SK-N-MC (cell line): ENCODE data around the gene GPC3.
"Not testable (repeated sequence)": the region's sequence is repeated elsewhere in the genome, so short reads cannot be mapped to it uniquely, and the experiment has no call there.

Experiments used
- DNase-seq: peaks from one replicate; pipeline ENCODE4 v3.0.0-alpha.2; 2011; ENCODE audit warnings: low read depth, low spot score
- H3K27ac ChIP-seq: fragments of 200-600 bp; sonication (generic); 2 replicates; pipeline ENCODE4 v1.5.1; 2016; ENCODE audit warnings: mixed run types
- H3K36me3 ChIP-seq: fragments of 200-600 bp; sonication (generic); 2 replicates; pipeline ENCODE4 v1.6.1; 2017; ENCODE audit warnings: antibody characterized with exemption, low read length, mixed read lengths; ENCODE audit not compliant: insufficient read depth
- H3K4me3 ChIP-seq: fragments of 200-600 bp; sonication (generic); 2 replicates; pipeline ENCODE4 v1.5.1; 2016
- H3K9ac ChIP-seq: fragments of 200-600 bp; sonication (generic); 2 replicates; pipeline ENCODE4 v1.8.0; 2017; ENCODE audit warnings: mixed run types, mixed read lengths; ENCODE audit not compliant: insufficient read length
- H3K9me3 ChIP-seq: fragments of 200-600 bp; sonication (generic); 2 replicates; pipeline ENCODE4 v1.6.1; 2017; ENCODE audit warnings: low read depth, mild to moderate bottlenecking, antibody characterized with exemption, low read length, moderate library complexity, mixed read lengths
- EZH2 ChIP-seq: fragments of 200-600 bp; sonication (generic); IDR thresholded peaks from one replicate; pipeline ENCODE4 v1.6.1; 2017; ENCODE audit warnings: antibody characterized with exemption
- FOXP2 ChIP-seq: optimal IDR thresholded peaks from 2 replicates; pipeline ENCODE3; 2011; ENCODE audit warnings: mild to moderate bottlenecking, moderate library complexity; ENCODE audit not compliant: insufficient read depth; ENCODE audit errors: extremely low read length, control extremely low read depth
- POLR2AphosphoS5 ChIP-seq: IDR thresholded peaks from 2 replicates; pipeline ENCODE4 v1.6.1; 2012; ENCODE audit warnings: mild to moderate bottlenecking, low read depth, low read length, borderline replicate concordance

Gene GPC3

DNA sequence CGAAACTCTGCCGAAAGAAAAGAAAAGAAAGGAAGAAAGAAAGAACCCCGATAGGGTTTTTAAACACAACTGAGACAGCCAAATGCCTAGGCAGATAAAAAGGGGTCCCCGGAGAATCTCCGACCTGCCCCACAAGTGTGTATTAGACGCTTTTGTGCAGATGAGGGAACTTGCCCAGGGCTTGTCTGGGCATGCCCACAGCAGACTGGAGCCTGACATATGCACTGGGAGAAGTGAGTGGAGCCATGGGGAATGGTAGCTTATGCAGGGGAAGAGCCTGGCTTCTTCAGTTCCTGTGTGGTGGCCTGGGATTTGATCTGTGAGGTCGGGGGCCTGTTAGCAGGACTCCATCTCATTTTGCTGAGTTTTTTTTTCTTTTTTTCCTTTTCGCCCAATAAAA is 199.0 kb downstream of the GPC3 start:
- H3K36me3 ChIP-seq = no peaks in the 10 kb centered on the region
- H3K9me3 ChIP-seq = no peaks in the 10 kb centered on the region
- H3K9ac ChIP-seq = no peak overlapping the region
- no peak for DNase-seq
- no peak overlapping the region for H3K27ac ChIP-seq
- H3K4me3 ChIP-seq = no peak overlapping the region
- no peak for TF ChIP-seq FOXP2
- no peak for TF ChIP-seq POLR2AphosphoS5

DNA sequence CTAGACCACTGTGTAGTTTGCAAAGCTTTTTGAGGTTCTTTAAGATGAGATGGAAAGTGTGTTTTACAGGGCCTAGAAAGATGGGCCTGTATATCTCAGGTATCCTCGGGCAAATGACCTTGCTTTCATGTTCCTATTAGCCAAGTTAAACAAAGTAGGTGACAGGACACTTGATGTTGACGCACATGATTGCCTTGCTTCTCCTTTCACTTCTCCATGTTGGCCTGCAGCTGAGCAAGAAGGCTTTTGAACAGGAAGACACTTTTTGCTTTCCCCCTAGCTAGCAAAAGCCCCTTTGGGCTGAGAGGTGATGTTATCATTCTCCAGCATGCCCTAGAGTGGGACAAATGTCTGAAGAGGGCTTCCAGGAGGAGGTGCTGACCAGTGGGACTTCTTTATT is 202.1 kb downstream of the GPC3 start:
- H3K27ac ChIP-seq = no peak overlapping the region
- no peak overlapping the region for H3K4me3 ChIP-seq

DNA sequence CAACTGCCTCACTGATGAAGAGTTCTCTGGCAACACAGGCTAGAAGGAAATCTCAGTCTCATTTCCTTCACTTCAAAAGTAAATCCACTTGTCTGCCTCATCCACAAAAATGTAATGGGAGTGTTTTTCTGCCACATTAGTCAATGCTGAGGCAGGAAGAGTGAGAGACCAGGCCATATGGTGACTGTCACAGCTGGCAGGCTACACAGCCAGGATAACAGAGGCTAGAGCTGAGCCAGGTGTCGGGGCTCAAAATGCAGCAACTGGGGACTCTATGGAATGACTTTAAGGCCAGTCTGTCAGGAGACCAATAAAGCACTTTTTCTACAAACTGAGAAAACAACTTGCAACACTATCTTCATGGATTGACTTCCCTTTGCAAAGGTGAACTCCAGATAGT is 204.2 kb downstream of the GPC3 start:
- Histone ChIP-seq H3K4me3 (no peak overlapping the region), H3K27ac (no peak overlapping the region), H3K9me3 (no peaks in the 10 kb centered on the region), H3K9ac (no peak overlapping the region), H3K36me3 (no peaks in the 10 kb centered on the region)
- TF ChIP-seq POLR2AphosphoS5 = no peak
- TF ChIP-seq FOXP2 = no peak
- TF ChIP-seq EZH2 = no peak
- no peak for DNase-seq

More for the DNA sequence above, 202.1 kb downstream of the GPC3 start:
- Histone ChIP-seq H3K9me3 (no peaks in the 10 kb centered on the region), H3K36me3 (no peaks in the 10 kb centered on the region), H3K9ac (no peak overlapping the region)
- TF ChIP-seq FOXP2 (no peak), POLR2AphosphoS5 (no peak), EZH2 (no peak)
- DNase-seq = no peak

DNA sequence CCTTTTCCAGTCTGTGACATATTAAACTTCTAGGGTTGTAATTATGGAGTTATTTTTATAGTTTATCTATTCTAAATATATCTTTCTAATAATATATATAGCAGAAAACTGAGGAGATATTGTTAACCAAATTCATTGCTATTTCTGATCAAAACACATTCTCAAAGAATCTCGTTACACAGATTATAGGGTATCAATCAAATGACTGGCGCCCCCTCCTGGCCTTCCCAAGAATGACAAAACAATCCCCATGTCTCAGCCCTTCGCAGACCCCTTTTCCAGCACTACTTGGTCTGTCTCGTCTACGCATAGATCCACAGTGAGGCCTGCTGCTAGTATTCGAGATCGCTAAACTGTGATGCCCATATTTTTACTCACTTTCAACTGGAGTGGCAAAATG is 209.3 kb downstream of the GPC3 start:
- H3K36me3 ChIP-seq = no peaks in the 10 kb centered on the region
- H3K27ac ChIP-seq = no peak overlapping the region
- H3K9ac ChIP-seq = no peak overlapping the region
- H3K9me3 ChIP-seq = no peaks in the 10 kb centered on the region
- DNase-seq = no peak
- no peak for TF ChIP-seq EZH2
- TF ChIP-seq FOXP2 = no peak
- TF ChIP-seq POLR2AphosphoS5 = no peak
- no peak overlapping the region for H3K4me3 ChIP-seq

DNA sequence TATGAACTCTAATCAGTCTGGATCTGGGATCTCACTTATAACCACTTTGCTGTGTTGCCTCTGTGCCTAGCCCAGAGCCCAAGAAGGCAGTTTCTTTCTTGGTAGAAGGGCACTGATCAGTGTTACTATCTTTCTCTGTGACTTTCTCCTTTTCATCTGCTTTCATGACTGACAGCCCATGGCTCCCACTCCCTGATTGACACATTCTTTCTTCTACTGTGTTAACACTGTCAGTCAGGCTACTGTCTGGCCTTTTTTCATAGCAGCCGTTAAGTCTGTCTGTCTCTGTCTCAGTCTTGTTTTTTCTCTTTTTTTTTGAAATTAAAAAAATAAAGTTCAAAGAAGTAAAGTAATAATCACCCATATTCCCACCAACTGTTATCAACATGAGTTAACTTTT is 210.6 kb downstream of the GPC3 start:
- H3K4me3 ChIP-seq = no peak overlapping the region
- no peak overlapping the region for H3K9ac ChIP-seq
- H3K9me3 ChIP-seq = no peaks in the 10 kb centered on the region
- no peak for TF ChIP-seq EZH2
- no peak for TF ChIP-seq FOXP2
- TF ChIP-seq POLR2AphosphoS5 = no peak
- no peaks in the 10 kb centered on the region for H3K36me3 ChIP-seq
- H3K27ac ChIP-seq = no peak overlapping the region
- no peak for DNase-seq

DNA sequence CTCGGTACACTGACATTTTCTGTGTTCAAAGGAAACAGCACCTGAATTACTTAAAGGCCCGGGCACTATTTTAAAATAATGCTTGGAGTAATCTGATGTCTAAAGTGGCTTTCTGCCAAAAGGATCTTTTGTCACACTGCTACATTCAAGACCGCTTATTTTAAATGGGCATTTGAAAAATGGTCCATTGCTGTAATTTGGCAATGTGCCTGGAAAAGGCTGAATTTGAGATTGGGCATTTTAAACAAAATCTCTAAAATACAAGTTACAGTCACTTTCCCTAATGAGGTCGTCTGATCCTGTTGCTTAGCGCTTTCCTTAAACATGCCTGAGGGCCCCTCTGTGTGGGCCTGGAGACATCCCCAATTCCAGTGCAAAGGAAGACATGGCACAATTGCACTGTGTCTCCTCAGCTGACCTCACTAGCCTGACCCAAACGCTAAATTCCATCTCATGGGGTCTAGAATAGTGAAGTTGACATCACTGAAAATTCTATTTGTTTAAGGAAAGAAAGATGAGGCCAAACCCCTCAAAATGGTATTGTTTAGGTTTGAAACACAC is 214.2 kb downstream of the GPC3 start:
- H3K27ac ChIP-seq = no peak overlapping the region
- DNase-seq = no peak
- no peaks in the 10 kb centered on the region for H3K36me3 ChIP-seq
- no peak overlapping the region for H3K9ac ChIP-seq
- H3K4me3 ChIP-seq = no peak overlapping the region
- TF ChIP-seq POLR2AphosphoS5 = no peak
- no peak for TF ChIP-seq FOXP2
- TF ChIP-seq EZH2 = no peak
- no peaks in the 10 kb centered on the region for H3K9me3 ChIP-seq

DNA sequence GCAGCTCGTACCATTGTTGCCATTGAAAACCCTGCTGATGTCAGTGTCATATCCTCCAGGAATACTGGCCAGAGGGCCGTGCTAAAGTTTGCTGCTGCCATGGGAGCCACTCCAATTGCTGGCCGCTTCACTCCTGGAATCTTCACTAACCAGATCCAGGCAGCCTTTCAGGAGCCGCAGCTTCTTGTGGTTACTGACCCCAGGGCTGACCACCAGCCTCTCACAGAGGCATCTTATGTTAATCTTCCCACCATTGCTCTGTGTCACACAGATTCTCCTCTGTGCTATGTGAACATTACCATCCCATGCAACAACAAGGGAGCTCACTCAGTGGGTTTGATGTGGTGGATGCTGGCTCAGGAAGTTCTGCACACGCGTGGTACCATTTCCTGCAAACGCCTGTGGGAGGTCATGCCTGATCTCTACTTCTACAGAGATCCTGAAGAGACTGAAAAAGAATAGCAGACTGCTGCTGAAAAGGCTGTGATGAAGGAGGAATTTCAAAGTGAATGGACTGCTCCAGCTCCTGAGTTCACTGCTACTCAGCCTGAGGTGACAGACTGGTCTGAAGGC is 222.3 kb downstream of the GPC3 start:
- not testable (repeated sequence) for H3K36me3 ChIP-seq, H3K27ac ChIP-seq, H3K4me3 ChIP-seq, H3K9me3 ChIP-seq, H3K9ac ChIP-seq, DNase-seq

DNA sequence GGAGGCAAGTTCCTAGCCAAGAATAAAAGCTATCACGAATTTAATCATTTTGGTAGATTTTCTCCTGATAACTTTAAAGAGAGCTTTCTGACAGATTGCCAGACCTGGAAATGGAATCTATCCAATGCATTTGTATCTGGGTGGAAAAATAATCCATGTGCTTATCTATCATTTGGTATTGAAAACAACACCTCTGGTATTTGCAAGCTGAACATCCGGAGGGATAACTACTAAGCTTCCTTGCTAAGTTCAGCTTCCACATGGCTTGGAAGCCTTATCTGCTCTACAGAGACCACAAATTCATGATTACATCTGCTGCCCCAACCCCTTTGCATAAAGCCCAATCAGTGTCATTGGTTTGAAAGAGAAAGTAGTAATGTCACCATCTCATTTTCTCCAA is 230.7 kb downstream of the GPC3 start:
- no peak for TF ChIP-seq POLR2AphosphoS5
- TF ChIP-seq EZH2 = no peak
- TF ChIP-seq FOXP2 = no peak
- no peaks in the 10 kb centered on the region for H3K9me3 ChIP-seq
- H3K9ac ChIP-seq = no peak overlapping the region
- no peak overlapping the region for H3K4me3 ChIP-seq
- no peaks in the 10 kb centered on the region for H3K36me3 ChIP-seq
- no peak overlapping the region for H3K27ac ChIP-seq
- no peak for DNase-seq

DNA sequence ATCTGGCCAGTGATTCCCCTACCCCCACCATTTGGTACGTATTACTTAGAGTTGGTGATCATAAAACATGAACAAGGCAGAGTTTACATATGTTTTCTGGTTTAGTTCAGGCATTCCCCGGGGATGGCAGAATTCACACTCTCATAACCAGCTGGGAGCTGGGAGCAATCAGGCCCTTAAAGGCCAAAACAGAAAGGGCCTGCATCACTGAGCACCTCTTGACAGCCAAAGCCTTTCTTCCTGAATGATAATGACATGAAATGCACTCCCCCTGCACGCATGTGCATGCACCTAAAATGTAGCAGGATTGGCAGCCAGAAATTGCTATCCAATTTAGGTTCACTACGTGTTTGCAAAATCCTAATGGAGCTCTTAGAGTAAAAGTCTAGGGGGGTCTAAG is 235.4 kb downstream of the GPC3 start:
- H3K9ac ChIP-seq = no peak overlapping the region
- no peaks in the 10 kb centered on the region for H3K36me3 ChIP-seq
- no peak for DNase-seq
- no peaks in the 10 kb centered on the region for H3K9me3 ChIP-seq
- H3K4me3 ChIP-seq = no peak overlapping the region
- no peak overlapping the region for H3K27ac ChIP-seq
- TF ChIP-seq POLR2AphosphoS5 (no peak), FOXP2 (no peak), EZH2 (no peak)

DNA sequence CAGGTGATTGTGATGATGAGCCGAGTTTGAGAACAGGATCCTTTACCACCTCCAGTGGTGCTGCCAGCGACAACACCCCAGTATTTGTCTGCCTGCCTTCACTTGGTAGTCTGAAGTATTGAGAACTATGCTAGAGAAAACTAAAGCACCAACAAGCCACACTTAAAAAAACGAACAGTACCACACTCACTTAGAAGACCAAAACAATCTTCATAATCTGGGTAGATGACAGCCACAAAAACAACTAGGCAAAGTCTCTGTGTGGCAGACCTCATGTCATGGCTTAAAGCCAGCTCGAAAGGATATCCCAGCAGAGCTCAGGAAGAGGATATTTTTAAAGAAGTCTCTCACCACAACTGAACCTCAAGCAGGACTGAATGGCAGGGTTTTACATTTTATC is 236.0 kb downstream of the GPC3 start:
- no peaks in the 10 kb centered on the region for H3K36me3 ChIP-seq
- no peak for DNase-seq
- no peak overlapping the region for H3K27ac ChIP-seq
- TF ChIP-seq EZH2 (no peak), POLR2AphosphoS5 (no peak), FOXP2 (no peak)
- no peak overlapping the region for H3K4me3 ChIP-seq
- H3K9me3 ChIP-seq = no peaks in the 10 kb centered on the region
- no peak overlapping the region for H3K9ac ChIP-seq
